HG02623 (cell line): Measurements from ENCODE around the gene RPAP3.

ENCODE experiments used
- ATAC-seq: cut with Tn5 transposase; IDR thresholded peaks from one replicate; pipeline ENCODE4 v1.9.1; 2021; ENCODE audit warnings: moderate library complexity; ENCODE audit not compliant: unreplicated experiment

RPAP3 gene

DNA sequence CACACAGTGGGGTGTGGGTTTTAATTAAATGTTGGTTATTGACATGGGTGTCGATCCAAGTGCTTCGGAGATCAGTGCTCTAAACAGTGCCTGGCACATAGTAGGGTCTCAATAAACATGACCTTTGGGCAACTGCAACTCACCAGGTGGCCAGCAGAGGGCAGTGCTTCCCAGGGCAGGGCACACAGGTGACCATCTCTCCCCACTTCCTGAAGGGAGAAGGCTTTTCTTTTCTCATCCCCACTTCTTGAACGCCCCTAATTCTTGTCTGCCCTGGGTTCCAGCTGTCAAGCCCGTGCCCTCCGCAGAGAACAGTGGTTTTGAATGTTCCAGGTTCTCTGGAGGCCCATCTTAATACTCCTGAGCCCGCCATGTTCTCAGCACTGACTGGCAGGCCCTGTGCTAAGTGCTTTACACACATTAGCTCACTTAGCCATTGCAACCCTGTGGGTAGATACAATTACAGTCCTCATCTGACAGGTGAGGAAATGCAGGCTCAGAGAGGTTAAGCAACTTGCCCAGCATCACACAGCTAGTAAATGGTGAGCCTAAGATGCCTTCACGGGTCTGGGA, 36.5 kb upstream of the RPAP3 start:
- no peak for ATAC-seq

DNA sequence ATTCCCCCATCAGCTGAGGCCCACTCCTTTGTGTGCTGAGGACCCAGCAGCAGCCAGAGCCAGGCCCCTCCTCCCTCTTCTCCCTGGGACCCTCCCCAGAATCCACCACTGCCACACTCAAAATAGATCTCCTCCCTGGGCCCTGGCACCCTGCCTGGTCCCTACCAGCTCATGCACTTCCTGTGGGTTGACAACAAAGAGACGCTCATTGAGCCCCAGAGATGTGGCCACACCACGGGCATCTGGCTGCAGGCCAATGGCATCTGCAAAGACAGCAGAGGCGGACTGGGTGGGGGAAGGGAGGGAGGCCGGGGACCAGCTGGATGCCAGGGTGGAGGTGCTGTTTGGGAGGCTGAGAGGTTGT, 35.5 kb upstream of the RPAP3 start:
- ATAC-seq, result no peak

DNA sequence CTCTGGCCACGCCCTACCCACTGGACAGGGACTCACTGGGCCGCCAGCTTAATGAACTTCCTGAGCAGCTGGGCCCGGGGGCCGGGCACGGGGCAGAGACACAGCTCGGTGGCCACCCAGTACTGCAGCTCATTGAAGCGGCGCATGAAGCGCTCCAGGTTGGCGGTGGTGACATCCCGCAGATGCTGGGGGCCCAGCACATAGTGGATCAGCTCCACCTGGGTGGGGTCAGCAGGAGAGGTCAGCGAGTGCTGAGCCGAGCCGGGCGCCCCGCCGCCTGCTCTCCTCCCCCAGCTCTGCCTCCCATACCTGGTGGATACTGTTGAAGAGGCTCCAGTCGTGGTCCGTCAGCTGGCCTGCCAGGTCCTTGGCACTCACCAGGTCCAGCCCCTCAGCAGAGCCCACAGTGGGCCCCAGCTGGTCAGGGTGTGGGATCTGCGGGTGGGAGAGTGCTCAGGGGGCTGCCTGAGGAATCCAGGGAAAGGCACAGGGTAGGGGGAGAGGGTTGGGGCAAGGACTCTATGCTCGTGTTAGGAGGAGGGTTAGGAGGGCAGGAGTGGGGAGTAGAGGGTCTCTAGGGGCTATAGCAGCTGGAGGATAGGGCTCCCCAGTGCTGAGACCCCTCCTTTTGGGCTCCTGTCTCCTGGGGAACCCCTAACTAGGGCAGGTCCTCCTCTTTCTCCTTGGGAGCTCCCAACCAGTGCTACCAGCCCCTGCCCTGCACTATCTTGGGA, 34.9 kb upstream of the RPAP3 start:
- no peak for ATAC-seq

DNA sequence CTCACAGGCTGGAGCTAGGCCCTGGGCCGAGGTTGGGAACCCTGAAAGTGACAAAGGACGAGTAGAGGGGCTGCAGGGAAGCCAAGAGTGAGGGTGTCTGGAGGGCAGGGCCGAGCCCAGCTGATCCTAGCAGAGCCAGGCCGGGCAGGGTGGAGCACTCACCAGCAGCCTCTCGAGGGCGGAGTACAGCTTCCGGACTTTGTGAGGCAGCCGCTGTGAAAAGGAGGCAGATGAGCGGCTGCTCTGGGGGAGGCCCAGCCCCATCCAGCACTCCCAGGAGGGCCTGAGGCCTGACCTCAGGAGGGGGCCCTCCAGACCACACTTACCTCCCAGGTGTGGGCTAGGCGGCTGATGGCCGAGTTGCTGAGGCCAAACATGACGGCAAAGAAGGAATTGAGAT, 34.1 kb upstream of the RPAP3 start:
- peak; percentile 54 for ATAC-seq

DNA sequence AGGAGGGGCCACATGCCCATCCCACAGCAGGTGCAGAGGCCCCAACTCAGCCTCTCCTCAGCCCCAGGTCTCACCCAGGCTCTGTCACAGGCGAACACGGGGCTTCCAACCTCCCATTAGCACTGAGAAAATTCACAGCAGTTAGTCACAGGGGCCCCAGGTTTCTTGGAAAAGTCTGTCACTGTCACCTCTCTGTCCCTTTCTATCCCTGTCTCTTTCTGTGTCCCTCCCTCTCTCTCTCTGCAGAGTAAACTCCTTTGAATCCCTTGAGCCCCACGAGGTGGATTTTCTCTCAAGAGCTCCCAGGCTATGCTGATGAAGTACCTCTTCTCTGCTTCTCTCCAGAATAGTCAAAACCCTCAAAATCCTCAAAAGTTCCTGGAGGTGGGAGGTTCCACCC, 33.5 kb upstream of the RPAP3 start:
- ATAC-seq, result no peak

DNA sequence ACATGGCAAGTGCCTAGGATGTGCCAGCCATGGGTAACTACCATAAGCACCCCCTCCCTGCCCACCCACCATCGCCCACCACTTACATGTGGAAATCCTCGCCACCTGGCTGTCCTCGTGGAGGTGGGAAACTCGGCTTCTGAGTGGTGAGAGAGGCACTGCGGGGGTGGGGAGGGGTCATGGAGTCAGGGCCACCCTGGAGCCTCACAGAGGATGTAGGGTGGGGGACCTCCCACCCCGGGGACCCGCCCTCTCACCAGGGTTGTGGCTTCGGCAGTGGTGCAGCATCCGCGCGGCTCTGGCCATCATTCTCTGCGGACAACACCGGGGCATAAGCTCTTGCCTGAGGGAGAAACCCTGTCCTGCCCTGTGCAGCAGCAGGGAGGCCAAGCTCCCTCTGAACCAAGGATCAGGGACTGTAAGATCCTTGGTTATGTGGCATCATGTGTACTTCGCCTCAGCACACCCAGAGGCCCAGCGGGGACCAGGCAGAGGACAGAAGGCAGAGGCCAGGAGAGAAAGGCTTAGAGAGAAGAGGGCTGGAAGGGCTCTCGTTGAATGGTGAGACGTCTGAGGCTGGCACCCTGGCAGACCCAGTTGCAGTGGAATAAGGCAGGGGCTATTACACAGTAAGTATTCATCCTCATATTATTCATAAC, 32.2 kb upstream of the RPAP3 start:
- no peak for ATAC-seq

DNA sequence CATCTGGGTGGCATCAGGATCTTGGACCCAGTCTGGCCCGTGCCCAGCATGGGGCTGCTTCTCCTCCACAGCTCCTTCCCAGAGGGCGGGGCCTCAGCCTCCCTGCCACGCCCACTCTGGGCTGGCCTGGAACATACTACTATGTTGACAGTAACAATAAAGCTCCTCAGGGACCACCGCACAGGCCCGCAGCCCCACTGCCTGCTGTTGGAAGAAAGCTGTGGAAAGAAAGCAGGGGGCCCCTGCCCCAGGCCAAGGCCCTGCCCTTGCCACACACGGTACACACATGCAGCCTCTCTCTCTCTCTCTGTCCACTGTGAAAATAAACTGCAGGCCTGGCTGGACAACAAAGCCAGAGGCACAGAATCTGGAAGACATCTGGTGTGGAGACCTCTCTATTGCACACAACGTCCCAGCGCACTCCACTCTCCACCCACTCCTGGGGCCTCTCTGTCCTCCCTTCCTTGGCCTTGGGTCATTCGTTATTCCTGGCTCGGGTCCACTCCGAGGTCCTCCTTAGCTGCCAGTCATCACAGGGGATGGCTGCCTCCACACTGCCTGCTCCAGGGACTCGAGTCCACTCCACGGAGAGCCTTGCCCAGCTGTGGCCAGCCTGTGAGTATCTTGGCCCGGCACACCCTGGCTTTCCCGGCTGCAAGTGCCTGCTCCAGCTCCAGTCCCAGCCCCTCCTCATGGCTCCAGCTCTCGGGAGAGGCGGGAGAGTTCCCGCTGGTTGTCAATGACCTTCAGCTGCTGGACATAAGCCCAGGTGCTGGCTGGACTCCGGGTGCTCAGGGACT, 31.2 kb upstream of the RPAP3 start:
- ATAC-seq, result no peak

DNA sequence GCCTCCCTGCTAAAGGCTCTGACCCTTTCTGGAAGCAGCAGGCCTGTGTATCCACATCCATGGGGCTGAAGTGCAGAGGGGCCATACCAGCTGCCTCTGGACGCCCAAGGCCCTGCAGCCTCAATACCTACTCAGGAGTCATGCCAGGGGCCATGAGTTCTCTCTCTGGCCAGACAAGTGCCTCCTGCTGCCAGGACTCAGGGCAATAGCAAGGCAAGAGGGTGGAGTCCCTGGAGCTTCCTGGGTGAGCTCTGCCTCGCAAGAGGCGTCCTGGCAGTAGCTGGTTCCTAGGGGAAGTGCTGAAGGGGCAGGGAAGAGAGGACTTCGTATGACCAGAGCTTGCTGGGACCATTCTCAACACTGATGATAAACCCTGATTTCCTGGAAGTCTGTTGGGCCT, 30.4 kb upstream of the RPAP3 start:
- no peak for ATAC-seq

DNA sequence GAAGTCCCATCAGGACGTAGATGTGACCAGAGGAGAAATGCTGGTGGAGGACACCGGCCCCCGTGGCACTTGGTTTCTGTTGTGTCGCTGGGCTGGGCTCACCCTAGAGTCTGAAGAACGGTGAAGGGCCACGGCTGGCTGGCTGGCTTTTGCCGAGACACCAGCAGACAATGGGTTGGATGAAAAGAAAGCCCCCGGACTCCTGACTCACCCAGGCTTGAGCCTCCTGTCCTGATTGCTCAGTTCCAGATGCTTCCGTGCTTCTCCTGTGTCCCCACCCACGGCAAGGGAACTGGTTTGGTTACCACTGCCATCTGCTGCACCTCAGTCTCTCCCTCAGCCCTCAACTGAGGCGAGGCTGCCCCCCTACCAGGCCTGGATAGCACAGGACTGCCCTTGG, 29.8 kb upstream of the RPAP3 start:
- ATAC-seq, result no peak

DNA sequence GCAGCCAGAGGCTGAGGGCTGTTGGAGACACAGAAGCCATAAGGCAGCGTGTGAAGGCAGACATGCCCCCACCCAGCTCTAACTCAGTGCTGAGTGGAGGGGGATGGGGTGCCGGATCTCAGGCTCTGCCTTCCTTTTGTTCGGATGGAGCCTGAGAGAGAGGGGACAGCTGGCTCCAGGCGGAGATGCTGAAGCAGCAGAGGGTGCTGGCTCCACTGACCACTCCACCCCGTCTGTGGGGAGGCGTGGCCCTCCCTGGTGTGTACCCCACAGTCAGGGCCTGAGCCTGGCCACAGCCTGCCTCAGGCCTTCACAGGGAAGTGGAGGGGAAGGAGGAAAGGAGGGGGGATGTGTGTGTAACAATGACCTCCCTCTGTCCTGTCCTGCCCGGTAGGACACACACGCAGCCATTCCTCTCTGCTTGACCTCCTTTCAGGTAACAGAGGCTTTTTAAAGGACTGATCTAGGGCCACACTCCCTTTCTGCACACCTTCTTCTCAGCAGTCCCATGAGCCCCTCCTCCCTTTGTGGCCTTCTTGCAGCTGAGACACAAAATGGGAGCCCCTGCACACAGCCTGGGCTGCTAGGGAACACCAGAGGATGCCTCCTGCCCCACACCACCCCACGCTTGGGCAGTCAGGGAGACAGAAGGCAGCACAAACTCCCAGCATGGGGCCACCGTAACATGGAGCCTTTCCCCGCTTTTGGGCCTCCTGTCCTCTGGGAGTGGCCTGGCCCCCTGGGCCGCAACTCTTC, 29.1 kb upstream of the RPAP3 start:
- ATAC-seq, result no peak

DNA sequence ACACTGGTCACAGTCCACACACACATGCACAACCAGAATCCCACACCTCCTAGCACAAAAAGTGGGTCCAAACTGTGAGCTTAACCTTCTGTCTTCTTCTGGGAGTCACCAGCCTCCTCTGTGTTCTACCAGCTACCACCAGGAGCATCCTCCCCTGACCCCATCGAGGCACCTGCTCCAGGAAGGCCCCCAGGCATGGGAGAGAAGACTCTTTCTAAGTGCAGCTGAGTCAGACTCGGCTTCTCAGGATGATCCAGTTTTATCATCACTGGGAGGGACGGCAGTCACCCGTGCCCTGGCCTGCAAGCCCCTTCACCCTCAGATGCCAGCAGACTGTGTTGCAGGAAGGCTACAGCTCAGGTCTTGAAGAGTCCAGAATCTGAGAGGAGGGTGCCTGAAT, 27.3 kb upstream of the RPAP3 start:
- no peak for ATAC-seq

DNA sequence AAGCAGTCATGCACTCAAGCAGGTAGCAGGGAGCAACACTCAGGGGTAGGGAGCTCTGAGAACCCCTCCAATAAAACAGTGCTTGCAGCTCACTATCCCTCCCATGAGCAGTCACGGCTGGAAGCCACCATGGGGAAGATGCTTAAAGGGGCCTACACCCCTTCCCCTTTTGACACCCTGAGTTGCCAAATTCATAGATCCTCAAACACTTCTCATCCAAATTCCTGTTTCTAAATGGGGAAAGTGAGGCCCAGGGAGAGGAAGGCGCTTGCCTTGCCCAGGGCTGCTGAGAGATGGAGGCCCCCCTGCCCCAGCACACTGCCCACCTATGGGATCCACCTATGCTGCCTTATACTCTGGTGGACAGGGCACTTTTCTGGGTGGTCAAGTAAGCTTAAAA, 26.7 kb upstream of the RPAP3 start:
- ATAC-seq, result no peak

DNA sequence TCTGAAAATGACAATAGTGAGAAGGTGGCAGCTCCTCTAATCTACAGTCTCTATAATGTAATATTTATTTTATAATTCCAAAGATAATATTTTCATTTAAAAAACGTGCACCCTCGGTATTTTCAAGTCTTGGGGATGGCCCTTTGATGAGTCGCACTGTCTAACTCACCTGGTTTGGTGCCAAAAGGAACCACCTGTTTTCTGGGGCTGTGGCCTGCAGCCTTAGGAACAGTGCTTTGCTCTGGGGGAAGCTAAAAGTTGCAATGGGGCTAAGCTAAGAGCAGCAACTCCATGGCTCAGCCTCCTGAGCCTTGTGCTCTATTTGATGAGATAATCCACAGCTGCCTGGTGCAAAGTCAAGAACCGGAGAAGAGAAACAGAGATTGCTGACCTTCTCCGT, 25.9 kb upstream of the RPAP3 start:
- no peak for ATAC-seq

DNA sequence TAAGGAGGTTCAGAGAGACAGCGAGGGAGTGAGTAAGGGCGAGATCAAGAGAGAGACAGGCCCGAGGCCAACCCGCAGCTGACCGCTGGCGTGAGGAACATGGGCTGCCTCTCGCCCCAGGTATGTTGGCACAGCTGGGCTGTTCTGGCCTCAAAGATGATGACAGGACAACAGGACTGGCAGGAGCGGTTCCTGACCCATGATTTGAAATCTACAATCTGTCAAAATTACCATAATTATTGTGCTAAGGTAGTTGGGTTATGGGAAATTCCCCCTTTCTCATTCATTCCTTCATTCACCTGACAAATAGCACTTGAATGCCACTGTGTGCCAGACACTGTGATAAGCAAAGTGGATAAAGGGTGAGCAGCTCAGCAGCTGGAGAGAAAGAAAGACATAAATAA, 24.5 kb upstream of the RPAP3 start:
- ATAC-seq, result no peak

DNA sequence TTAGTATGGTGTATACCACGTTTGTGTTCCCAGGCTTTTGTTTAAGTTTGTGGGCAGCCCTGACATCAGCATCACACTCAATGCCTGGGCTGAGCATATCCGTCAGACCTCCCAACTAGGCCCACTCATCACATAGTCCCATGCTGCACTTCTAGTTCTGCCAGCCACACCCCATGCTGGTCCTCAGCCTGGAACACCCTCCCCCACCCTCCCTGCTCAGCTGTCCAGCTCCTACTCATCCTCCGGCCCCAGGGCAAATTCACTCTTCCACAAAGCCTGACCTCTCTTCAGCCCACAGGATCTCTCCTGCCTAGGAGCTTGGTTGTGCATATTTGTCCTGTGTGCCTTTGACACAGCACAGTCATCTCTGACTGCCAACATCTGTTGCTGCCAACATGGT, 23.4 kb upstream of the RPAP3 start:
- no peak for ATAC-seq

DNA sequence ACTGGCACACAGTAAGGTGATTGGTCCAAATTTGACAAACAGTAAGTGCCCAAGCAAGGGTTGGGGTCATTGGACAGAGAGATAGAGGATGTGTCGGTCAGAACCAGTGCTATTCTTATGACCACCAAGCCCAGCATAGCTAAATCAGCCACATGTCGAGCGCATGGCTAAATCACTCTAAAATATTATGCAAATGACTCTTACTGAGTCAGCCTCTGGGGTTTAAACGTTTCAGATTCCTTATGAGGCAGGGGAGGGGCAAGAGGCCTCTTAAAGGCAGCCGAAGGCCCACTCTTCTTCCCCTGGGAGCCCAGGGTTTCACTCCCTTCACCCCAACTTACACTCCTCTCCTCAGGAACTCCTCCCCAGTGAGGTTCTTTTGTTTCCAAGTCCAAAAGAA, 20.1 kb upstream of the RPAP3 start:
- peak; percentile 84 for ATAC-seq

DNA sequence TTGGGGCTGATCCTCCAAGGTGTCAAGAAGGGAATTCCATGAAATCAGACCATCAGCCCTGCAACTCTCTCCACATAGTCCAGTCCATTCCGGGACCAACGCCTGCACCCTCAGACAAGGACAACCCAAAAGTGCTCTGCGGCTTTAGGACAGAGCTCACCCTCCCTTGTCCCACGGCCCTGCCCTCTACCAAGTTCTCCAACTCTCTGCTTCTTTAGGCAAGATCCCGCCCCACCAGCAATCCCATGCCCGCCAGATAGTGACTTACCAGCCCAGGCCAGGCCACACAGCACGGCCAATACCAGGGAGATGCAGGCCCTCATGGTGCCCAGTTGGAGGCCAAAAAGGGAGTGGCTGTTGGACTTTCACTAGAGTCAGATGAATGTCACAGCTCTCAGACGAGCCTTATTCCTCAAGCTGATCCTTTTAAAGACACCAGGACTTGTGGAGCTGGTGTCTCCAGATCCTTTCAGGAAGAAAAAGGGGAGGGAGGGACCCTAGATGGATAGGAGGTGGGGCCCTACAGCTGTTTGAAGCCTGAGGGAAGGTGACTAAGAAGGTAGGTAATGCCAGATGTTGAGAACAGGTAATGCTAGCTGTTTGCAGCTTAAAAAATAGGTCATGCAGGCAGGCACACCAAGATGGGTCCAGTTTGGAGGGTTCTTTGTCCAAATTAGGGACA, 19.4 kb upstream of the RPAP3 start, which contains the start of gene ENDOU:
ENDOU (minus strand) TSS at position 400 of the 682 bp plus-strand sequence; CDS start at position 323, 77 bp downstream.
- ATAC-seq, result no peak

DNA sequence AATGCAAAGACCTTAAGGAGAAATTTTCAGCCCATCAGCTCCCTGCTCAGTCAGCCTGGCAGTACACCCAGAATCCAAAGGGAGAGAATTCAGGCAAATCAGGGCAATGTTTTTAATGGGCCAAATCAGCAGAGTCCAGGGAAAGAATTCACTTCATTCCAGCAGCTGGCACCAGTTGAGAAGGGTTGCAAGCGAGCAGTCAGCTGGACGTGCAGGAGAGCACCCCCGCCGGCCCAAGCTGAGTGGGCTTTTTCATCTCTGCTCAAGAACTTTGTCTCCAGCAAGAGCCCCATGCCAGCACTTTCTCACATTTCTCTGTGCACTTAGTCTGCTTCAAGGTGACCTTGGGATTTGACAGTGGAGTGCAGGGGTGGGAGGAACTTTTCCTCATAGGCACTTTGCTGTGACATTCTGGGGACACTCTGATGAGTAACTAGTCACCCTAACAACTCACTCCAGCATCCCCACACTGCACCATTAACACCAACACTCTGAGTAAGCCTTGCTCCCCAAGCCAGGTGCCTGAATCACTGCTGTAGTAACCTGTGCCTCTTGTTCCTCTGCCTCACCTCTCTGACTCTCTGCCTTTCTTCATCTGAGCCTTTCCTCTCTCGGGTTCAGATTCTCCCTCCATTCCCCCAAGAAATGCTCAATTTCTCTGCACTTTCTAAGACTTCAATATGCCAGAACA, 17.3 kb upstream of the RPAP3 start:
- ATAC-seq, result no peak

DNA sequence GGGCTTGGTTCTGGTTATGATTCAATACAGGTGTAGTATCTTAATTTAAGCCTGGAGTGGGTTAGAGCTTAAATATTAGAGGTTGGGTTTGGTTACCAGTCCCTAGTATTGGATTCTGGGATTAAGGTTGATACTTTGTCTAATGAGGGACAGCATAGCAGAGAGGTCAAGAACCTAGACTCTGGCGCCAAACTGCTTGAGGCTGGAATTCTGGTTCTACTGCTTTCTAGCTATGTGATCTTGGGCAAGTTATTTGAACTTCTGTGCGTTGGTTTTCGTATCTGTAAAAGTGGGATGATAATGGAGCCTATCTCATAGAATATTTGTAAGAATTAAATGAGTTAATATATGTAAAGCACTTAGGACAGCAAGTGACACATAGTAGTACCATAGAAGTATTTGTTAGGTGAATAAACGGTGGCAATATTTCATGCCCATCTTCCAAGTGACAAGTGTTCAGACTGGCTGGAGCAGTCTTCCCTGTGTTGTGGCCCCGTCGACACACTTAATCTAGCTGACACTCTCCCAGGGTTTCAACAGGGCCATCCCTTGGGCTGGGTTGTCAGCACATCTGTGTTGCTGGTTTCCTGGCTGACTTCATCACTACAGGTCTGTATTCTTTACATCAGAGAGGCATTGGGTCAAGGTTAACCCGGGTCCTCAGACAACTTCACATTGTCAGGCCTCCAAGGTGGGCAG, 16.5 kb upstream of the RPAP3 start:
- ATAC-seq, result no peak
